Aorta (tissue), 5 donors: ENCODE measurements around the gene EPHA4. TPM values are rescaled to one million over a fixed set of nuclear protein-coding genes. Genes with fewer than 3 reads are reported as not detected.

ENCODE experiments used
- ATAC-seq: fragments of 200-7000 bp; cut with Tn5 transposase; one replicate; pipeline ENCODE4 v1.9.1; 2022; ENCODE audit warnings: moderate library complexity; ENCODE audit not compliant: low FRiP score
- DNase-seq, 2 donors: peaks; one replicate each; pipeline ENCODE4 v3.0.0-alpha.2; 2020
- H3K27ac ChIP-seq, 2 donors: one replicate each; pipeline ENCODE4 v1.5.1; 2013; ENCODE audit warnings: low read length in 2 of 2, mild to moderate bottlenecking in 2 of 2, moderate library complexity in 2 of 2, control low read depth in 1 of 2, inconsistent platforms in 1 of 2, low read depth in 1 of 2
- H3K27me3 ChIP-seq, 2 donors: one replicate each; pipeline ENCODE4 v1.6.1; 2013; ENCODE audit warnings: control low read depth in 1 of 2, low read length in 1 of 2, mild to moderate bottlenecking in 1 of 2, moderate library complexity in 1 of 2; ENCODE audit not compliant: insufficient read depth in 2 of 2, control insufficient read depth in 1 of 2
- H3K36me3 ChIP-seq, 2 donors: one replicate each; pipeline ENCODE4 v1.6.1; 2013; ENCODE audit warnings: control low read depth in 1 of 2, low read length in 1 of 2, mild to moderate bottlenecking in 1 of 2; ENCODE audit not compliant: insufficient read depth in 2 of 2, control insufficient read depth in 1 of 2
- H3K4me1 ChIP-seq, 2 donors: one replicate each; pipeline ENCODE4 v1.6.1; 2013; ENCODE audit warnings: low read length in 2 of 2, control low read depth in 1 of 2, mild to moderate bottlenecking in 1 of 2, moderate library complexity in 1 of 2; ENCODE audit not compliant: insufficient read depth in 2 of 2, control insufficient read depth in 1 of 2
- H3K4me3 ChIP-seq, 2 donors: one replicate each; pipeline ENCODE4 v1.5.1; 2013; ENCODE audit warnings: low read length in 2 of 2, control low read depth in 1 of 2, mild to moderate bottlenecking in 1 of 2
- H3K9me3 ChIP-seq: one replicate; pipeline ENCODE4 v1.6.1; 2013; ENCODE audit warnings: mild to moderate bottlenecking, low read length; ENCODE audit not compliant: control insufficient read depth
- WGBS, 2 donors: extraction: QIAGEN DNeasy Blood & Tissue Kit; methylation state at CpG; one replicate each; pipeline ENCODE4 v1.1.7; 2013; 5-methylcytosine and 5-hydroxymethylcytosine counted together
- intact Hi-C, 2 donors: fragments of 100-400 bp; cut with DNase I; formaldehyde crosslinking; loops; one replicate each; pipeline versions ENCODE4 v1.14.2 to v1.15.0; 2022
- polyA plus RNA-seq, 2 donors: library from polyadenylated mRNA; stranded (reverse); fragments of 200-250 nt; gene quantifications; one replicate each; pipeline ENCODE4 v1.2.3, GENCODE V29; 2013
- total RNA-seq, 2 donors: library from RNA; stranded (reverse); fragmentation: NEBNext Ultra II Directional; extraction: Animal tissue kit (Norgen Biotek cat#: 25700); gene quantifications; one replicate each; pipeline ENCODE4 v1.2.1, GENCODE V29; 2021
- donor health status: healthy with polysubstance abuse.
- donor health status: Bipolar disorder and iron deficiency.
- donor health status: DM: no; HTN: no; CAD: no.
- donor health status: DM: no; HTN: no; CAD: no.
- donor health status: DM: yes; HTN: yes; CAD: no.

The EPHA4 gene
- total and polyA plus RNA-seq, 4 donors: 2.9 to 32.1 (median 12.6) TPM

DNA sequence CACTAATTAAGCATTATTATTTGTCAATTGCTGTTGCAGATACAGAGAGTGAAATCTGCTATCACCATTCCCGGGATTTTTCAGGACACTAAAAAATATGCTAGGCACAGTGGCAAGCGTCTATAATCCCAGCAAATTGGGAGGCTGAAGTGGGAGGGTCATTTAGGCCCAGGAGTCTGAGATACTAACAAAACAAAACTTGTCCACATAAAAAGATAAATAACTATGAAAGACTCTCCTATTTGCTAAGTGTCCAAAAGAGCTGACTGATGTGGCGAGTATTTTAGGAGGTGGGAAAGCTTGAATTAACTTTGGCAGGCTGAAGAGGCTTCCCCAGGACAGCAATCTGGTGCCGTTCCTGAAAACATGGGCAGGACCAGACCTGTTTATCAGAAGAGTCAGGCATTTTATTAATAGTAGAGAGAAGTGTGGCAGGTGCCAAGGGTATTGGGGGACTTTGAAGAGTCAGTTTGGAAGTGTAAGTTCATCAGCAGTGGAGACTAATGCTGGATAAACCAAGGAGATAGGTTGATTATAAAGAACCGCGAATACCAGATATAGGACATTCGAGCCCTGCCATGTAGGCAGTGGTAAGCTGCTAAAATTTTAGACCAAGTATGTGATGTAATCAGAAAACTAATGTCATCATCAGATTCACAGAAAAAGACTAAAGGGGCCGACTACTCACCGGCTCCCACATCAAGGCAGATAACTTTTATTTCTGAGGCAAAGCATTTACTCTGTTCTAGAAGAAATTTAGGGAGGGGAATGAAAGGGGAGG is 201.8 kb downstream of the EPHA4 start:
- no peak overlapping the region for H3K27ac ChIP-seq
- H3K9me3 ChIP-seq: peaks cover 2% of the 10 kb centered on the region
- H3K4me1 ChIP-seq: no peaks in the 10 kb centered on the region
- ATAC-seq (no peak), DNase-seq (no peak)
- intact Hi-C loops: no loop called here
- 62 to 74% methylated on average over 9 of the region's 9 CpGs for WGBS, 2 donors
- H3K36me3 ChIP-seq: no peaks in the 10 kb centered on the region
- peaks cover 0 to 1% of the 10 kb centered on the region in 2 donors for H3K27me3 ChIP-seq
- no peak overlapping the region for H3K4me3 ChIP-seq
